ENCODE results near the gene ARRB2.

- TF ChIP-seq TAF1 (conservative IDR thresholded peaks at IDR 0.05) (no peak), REST (IDR thresholded peaks at IDR 0.05) (no peak), RAD21 (IDR thresholded peaks at IDR 0.05) (no peak), CTCF (IDR thresholded peaks at IDR 0.05; ENCODE audit: low read depth, low read length, missing input control) (no peak), RXRA (IDR thresholded peaks at IDR 0.05) (no peak), FOXA1 (IDR thresholded peaks at IDR 0.05) (no peak), MAX (IDR thresholded peaks at IDR 0.05) (no peak), YY1 (IDR thresholded peaks at IDR 0.05) (no peak), EGR1 (IDR thresholded peaks at IDR 0.05; ENCODE audit: low read depth in 2 of 2) (no peak), JUND (IDR thresholded peaks at IDR 0.05) (no peak), GABPA (IDR thresholded peaks at IDR 0.05 in 1 of 2, conservative IDR thresholded peaks at IDR 0.05 in 1 of 2) (no peak), HNF4G (IDR thresholded peaks at IDR 0.05) (no peak), ATF3 (IDR thresholded peaks at IDR 0.05) (no peak)
Observed at GRCh38 chr17:4738136-4739121, 28.0 kb downstream of the ARRB2 start.
